ENCODE results near the gene PACSIN1. TPM values are rescaled to one million over a fixed set of nuclear protein-coding genes. Genes with fewer than 3 reads are reported as not detected.

PACSIN1 gene
- total RNA-seq, 1 experiment from 2014 or later: 7.0 TPM

DNA sequence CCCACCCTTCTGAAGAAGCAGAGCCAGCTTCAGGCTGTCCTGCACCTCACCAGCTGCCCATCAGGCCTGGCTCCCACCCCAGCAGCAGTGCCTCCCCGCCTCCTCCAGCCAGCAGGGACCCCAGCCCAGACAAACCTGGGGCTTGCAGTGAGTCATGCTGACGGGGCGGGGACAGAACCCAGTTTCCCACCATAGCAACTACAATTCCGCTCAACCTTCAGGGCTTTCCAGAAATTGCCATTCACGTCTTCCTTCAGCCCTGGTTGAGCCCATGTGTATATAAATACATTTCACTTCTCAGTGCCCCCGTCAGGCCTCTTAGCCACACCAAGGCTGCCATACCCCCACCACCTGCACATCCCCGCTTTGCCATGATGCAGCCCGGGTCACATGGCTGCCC, 85.8 kb downstream of the PACSIN1 start:
- Histone ChIP-seq H2BK12ac (ENCODE audit: insufficient read length, low read depth, low read length) (no peak overlapping the region), H3K9me3 (ENCODE audit: control insufficient read depth, low read depth, low read length) (no peaks in the 10 kb centered on the region), H3T11ph (ENCODE audit: low read length) (no peak overlapping the region), H2BK120ac (ENCODE audit: low read depth, low read length, poor library complexity, severe bottlenecking) (no peak overlapping the region), H4K20me1 (ENCODE audit: control insufficient read depth, insufficient read depth, insufficient read length) (no peaks in the 10 kb centered on the region), H2AK5ac (ENCODE audit: insufficient read length, low read length) (no peak overlapping the region), H3K4ac (ENCODE audit: low read depth, low read length) (no peak overlapping the region), H4K5ac (ENCODE audit: insufficient read length, low read depth, low read length) (no peak overlapping the region), H3K23ac (ENCODE audit: insufficient read length, low read depth, low read length) (no peak overlapping the region), H3K4me2 (ENCODE audit: insufficient read depth, insufficient read length, low read length) (no peak overlapping the region), H2BK15ac (ENCODE audit: low read depth, low read length) (no peak overlapping the region), H3K4me1 (ENCODE audit: insufficient read depth, low read length) (no peaks in the 10 kb centered on the region), H3K9ac (ENCODE audit: extremely low read depth, insufficient read length, low read length) (no peak overlapping the region), H4K91ac (ENCODE audit: insufficient read length, low read depth, low read length) (no peak overlapping the region), H2BK5ac (ENCODE audit: insufficient read length, low read length) (no peak overlapping the region), H3K14ac (ENCODE audit: insufficient read depth, low read length) (peak overlapping the region; percentile 53; the same call in 1 of the 2 replicates), H3K18ac (ENCODE audit: insufficient read length, low read depth, low read length) (no peak overlapping the region), H3K79me1 (ENCODE audit: insufficient read depth, low read depth, low read length, poor library complexity, severe bottlenecking) (no peaks in the 10 kb centered on the region), H3K79me2 (ENCODE audit: insufficient read depth, low read length) (no peaks in the 10 kb centered on the region), H2AFZ (ENCODE audit: low read length) (no peak overlapping the region), H3K27me3 (ENCODE audit: insufficient read depth, low read length) (no peaks in the 10 kb centered on the region), H4K8ac (replicated peaks; ENCODE audit: insufficient read length, low read depth, low read length) (no peak overlapping the region), H3K23me2 (ENCODE audit: insufficient read length, low read depth, low read length, poor library complexity, severe bottlenecking) (no peaks in the 10 kb centered on the region), H3K56ac (ENCODE audit: insufficient read length, low read depth, low read length) (no peak overlapping the region), H3K27ac (ENCODE audit: insufficient read length, low read depth, low read length) (no peak overlapping the region), H2BK20ac (ENCODE audit: low read depth, low read length, poor library complexity, severe bottlenecking) (no peak overlapping the region)
- no peak overlapping the region for H3K4me3 Mint-ChIP-seq
- peaks cover 1% of the 10 kb centered on the region for H3K27me3 Mint-ChIP-seq (ENCODE audit: low read depth)
- peak overlapping the region in 2 of 3 experiments; percentile 8 to 83; a peak in 1 of 7 replicates for H3K27ac Mint-ChIP-seq
- H3K9me3 Mint-ChIP-seq: no peaks in the 10 kb centered on the region
- TF ChIP-seq, protein P1, sequence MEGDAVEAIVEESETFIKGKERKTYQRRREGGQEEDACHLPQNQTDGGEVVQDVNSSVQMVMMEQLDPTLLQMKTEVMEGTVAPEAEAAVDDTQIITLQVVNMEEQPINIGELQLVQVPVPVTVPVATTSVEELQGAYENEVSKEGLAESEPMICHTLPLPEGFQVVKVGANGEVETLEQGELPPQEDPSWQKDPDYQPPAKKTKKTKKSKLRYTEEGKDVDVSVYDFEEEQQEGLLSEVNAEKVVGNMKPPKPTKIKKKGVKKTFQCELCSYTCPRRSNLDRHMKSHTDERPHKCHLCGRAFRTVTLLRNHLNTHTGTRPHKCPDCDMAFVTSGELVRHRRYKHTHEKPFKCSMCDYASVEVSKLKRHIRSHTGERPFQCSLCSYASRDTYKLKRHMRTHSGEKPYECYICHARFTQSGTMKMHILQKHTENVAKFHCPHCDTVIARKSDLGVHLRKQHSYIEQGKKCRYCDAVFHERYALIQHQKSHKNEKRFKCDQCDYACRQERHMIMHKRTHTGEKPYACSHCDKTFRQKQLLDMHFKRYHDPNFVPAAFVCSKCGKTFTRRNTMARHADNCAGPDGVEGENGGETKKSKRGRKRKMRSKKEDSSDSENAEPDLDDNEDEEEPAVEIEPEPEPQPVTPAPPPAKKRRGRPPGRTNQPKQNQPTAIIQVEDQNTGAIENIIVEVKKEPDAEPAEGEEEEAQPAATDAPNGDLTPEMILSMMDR (conservative IDR thresholded peaks at IDR 0.05): no peak
- H3K4me1 Mint-ChIP-seq: peaks cover 10 to 26% of the 10 kb centered on the region in 2 experiments
- no peaks in the 10 kb centered on the region for H3K36me3 Mint-ChIP-seq (ENCODE audit: insufficient read depth in 1 of 3, low read depth in 3 of 3)
- WGBS (ENCODE audit: extremely low coverage, insufficient read length, low lambda C conversion rate): no CpG with 5 or more reads among the region's 8 CpGs
- DNase-seq: no peak
